Measurements from ENCODE around the gene SH3BP2.
A peak's percentile ranks its signal among the peaks of the same experiment; 100 is the strongest.

The SH3BP2 gene

DNA sequence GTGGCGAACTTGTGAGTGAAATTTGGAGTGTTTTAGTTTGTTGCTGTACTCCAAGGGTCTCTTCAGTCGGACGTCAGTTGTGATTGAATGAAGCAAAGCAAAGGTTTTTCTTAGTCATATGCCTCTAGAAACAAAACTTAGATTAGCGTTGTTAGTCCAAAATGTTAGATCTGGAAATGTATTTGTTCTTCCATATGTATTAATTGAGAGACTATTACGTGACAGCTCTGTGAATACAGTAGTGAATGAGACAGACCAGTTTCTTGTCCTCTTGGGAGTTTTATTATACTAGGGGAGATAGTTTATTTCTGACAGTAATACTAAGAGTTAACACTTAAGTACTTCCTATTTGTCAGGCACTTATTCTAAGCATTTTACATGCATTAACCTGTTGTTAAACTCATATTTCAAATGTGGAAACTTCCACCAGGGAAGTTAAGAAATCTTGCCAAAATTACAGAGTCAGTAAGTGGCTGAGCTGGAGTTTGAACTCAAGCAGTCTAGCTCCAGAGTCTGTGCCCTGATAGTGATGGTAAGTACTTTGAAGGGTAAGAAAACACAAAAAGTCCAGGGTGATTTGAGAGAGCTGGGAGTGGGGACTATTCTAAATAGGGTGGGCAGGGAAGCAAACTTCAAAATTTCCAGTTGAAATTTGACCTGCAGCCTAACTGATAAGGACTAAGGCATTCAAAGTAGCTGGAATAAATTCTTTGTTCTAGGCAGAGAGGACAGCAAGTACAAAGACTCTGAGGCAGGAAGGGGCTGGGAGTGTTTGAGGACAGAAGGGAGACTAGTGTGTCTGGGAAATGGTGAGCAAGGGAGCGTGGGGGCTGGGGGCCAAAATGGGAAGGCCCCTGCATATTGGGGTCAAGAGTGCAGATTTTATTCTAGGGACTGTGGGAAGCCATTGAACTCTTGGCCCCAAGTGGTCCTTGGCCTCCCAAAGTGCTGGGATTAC lies 67.8 kb downstream of the SH3BP2 start:
- no peak for DNase-seq

DNA sequence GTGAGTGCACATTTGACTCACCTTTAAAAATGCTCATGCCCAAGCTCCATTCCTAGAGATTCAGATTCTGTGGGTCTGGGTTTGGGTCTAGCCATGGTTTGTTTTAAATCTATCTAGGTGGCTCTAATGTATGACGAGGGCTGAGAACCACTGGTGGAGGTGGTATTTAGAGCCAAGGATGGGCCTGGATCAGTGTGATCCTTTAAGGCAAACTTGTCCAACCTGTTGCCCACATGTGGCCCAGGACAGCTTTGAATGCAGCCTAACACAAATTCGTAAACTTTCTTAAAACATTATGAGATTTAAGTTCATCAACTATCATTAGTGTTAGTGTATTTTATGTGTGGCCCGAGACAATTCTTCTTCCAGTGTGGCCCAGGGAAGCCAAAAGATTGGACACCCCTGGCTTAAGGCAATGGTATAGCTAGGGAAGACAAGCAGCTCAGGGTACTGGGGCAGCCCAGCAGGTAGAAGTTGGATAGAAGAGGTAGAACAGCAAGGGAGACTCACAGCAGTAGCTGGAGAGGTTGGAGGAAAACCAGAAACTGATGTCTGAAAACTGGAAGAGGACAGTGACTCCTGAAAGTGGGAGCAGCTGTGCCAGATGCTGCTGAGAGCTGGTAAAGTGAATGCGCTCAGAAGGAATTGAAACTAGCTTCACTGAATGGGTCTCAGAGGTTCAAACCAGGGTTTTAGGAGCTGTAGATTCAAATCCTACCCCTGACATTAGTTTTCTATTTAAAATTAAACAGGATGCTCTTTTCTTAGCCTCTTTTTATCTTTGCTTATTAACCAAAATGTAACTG lies 68.9 kb downstream of the SH3BP2 start:
- DNase-seq, result no peak

DNA sequence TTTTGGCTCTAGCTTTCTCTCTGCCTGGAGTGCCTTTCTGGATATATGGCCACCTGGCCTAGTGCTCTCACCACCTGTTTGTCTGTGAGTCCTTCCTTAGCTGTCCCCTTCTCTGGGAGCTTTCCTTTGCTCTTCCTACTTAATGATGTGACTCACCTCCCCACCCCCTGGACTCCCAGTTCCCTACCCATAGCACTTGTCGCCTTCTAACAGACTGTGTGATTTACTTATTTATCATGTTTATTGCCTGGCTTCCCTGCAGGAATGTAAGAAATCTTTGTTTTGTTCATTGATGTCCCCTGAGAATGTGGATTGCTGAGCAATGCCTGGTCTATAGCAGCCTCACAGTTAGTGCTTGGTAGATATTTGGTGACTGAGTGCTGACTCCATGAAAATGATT lies 69.6 kb downstream of the SH3BP2 start:
- DNase-seq, result peak; percentile 78

DNA sequence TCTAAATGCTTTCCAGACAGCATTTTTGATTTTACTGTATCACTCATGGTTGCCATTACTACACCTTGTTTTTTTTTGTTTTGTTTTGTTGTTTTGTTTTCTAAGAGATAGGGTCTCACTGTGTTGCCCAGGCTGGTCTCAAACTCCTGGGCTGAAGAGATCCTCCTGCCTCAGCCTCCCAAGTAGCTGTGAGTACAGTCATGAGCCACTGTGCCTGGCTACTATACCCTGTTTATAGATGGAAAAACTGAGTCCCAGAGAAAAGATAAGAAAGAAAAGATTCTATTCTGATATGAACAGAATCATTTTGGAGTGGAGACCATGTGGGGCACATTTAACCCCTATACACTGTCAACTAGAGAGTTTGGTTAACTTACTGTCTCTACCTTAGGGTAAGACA lies 70.8 kb downstream of the SH3BP2 start:
- no peak for DNase-seq

DNA sequence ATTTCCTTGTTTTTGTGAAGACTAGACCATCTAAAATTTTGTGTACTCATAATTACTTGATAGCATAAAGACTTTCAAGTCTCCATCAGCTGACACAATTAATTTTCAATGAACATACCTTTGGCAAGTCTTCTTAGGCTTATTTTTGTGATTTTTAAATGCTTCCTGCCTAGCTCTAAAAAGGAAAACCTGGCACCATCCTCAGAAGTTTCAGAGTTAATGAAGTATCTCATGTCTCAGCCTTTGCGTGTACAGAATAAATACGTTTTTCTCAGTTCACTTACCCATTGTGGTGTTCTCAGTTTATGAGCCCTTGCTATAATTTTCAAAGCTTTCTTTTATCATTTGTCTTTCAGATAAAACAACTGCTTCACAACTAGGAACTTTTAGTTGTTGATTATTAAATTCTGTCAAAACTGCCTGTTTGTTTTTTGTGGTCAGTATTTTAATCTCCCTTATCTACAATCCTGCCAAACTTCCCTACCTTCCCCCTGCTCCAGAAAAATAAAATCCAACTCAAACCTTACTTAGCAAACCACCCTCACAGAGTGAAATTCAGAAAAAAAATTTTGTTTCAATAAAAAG lies 72.4 kb downstream of the SH3BP2 start:
- DNase-seq, result no peak

DNA sequence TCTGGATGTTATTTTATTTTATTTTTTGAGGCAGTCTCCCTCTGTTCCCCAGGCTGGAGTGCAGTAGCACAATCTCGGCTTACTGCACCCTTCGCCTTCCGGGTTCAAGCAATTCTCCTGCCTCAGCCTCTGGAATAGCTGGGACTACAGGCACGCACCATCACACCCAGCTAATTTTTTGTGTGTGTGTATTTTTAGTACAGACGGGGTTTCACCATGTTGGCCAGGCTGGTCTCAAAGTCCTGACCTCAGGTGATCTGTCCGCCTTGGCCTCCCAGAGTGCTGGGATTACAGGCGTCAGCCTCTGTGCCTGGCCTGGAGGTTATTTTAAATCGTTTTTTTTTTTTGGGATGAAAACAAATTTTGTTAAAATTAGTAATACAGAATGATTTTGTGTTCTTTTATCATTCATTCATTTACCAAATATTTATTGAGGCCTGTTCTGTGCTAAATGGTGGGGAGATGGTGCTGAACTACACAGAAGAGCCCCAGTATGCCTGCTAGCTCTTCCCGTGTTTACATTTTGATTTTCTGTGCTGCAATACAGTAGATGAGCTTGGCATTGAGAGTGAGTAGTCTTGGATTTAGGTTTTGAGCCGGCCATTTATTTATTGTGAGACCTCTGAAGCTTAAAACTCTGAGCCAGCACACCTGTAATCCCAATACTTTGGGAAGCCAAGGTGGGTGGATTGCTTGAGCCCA lies 73.4 kb downstream of the SH3BP2 start:
- no peak for DNase-seq

DNA sequence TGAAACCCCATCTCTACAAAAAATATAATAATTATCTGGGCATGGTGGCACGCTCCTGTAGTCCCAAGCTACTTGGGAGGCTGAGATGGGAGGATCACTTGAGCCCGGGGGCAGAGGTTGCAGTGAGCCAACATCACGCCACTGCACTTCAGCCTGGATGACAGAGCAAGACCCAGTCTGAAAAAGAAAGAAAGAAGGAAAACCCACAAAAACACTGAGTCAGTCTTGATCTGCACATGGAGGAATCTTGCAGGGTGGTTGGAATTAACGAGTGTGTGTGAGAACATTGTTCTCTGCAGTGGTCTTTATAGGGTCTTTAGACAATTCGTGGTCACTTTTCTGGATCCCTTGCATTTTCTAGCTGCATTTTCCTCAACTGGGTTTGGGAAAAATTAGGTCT lies 74.0 kb downstream of the SH3BP2 start:
- DNase-seq, result no peak

DNA sequence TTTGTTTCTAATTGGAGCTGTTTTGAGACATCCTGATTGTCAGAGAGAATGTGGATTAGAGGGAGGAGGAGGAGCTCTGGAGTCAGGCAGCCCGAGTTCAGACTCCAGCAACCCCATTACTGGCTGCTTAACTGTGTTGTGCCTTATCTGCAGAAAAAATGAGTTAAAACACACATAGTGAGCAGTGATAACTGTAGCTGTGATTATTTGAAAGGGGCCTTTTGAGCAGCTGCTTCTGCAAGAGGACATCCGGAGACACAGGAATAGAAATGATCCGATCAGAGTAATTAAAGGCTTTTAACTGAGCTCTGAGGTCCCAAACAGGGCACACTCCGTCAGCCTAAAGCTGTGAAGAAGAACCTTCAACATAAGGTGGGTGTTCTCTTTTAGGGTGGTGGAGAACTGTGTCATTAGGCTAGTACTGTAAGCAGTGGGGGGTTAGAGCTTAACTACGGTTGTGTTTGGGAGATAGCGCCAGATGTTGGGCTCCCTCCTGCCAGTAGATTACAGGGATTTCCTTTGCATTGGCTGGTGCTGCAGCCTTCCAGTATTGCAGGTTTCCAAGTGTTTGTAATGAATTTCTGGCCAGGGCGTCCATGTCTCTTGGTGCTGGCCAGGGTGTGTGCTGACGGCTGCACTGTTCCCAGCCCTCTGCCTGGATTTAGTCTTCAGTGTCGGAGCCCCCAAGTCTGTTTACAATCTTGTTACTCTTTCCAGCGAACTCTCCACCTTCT lies 75.0 kb downstream of the SH3BP2 start:
- DNase-seq, result no peak

DNA sequence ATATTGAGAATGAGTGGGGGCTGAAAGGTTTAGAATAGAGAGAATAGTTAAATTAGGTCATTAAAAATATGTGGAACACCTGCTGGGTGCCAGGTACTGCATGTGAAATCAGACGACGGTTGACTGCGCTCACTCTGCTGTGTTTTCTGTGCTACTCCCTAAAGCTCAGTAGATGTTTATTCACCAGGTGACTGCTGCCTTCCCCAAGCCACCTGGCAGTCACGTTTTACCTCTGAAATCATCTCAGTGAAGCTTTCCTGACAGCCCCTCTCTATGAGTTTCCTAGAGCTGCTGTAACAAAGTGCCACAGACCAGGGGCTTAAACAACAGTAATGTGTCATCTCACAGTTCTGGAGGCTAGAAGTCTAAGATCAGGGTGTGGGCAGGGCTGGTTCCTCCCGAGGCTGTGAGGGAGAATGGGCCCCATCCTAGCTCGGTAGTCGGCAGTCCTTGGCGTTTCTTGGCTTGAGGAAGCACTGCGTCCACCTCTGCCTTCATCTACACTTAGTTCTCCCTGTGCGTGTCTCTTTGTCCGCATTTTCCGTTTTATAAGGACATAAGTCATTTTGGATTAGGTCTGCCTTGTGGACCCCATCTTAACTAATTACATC lies 76.1 kb downstream of the SH3BP2 start:
- no peak for DNase-seq

DNA sequence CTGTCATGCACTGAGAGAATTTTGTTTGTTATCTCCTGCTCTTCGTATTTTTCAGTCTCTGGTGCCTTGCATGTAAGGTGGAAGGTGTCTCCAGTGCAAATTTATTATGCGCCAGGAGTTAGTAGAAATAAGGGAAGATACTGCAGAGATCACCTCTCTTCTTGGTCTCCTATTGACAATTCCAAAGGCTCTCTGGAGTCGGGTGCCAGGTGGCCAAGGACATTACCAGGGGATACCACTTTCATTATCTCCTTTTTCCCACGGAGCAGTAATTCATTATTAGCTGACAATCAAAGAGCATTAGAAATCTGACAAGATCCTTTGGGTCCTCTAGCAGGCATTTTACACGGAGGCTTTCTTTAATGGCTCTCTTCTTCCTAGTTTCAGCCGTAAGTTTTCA lies 76.8 kb downstream of the SH3BP2 start:
- no peak for DNase-seq

DNA sequence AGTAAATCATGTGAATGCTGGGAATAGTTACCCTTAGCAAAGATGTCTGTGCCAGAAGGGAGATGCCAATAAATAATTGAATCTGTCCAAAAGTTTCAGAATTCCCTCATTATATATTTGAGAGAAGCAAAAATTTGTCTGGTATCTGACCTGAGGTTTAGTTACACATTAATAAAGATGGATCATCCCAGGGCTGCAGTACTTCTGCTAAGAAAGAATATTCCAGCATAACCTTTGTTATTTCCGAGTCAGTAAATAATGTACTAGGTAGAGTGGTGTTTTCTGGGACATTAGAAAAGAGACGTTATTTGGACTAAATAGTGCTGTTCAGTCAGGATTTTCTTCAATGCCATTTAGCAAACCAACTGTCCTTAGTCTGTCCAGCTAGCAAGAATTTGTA lies 77.2 kb downstream of the SH3BP2 start:
- no peak for DNase-seq

DNA sequence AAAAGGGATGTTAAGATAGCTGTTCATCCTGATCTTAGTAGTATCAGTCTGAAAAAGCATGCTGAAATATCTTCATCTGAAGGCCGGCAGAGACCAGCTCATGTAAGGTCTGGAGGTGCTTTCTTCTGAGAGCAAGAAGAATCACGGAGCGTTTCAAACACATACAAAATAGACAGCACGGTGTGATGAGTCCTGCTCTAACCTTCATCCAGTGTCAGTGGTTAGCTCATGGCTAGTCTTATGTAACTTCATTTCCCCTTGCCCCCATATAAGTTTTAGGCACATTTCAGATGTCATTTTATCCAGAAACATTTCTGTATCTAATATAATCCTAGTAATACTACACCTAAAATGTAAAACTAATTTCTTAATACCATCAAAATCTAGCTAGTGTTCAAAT lies 78.6 kb downstream of the SH3BP2 start:
- no peak for DNase-seq

DNA sequence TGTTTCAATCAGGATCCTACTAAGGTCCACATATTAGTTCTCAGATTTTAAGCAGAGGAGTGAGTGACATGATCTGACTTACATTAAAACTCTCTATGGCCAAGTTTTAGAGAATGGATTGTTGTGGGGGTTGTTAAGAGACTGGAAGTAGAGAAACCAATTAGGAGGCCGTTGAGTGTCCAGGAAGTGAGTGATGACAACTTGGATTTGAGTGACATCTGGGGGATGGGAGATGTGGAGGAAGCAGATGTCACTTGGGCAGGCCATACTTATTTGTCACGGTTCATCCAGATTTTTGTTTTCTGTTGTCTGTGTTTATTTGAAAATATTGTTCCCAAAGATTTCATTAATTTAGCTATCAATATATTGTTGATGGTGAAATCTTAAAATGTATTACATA lies 79.0 kb downstream of the SH3BP2 start:
- no peak for DNase-seq

DNA sequence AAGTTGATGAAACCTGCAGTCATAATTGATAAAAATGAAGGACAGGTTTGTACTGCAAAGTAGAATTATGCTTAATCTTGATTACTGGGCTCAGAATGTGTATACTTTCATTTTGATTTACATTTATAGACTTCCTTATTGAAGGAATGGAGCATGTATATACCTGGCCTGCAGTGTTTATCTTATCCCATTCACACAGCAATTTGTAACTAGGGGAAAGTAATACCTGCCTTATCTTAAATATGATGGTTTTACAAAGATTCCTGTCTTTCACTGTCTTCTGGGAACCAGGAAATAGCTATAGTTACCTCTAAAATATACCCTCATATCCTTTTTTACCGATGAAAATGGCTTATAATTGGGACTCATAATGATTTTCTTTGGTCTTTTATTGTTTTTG lies 80.4 kb downstream of the SH3BP2 start:
- no peak for DNase-seq

DNA sequence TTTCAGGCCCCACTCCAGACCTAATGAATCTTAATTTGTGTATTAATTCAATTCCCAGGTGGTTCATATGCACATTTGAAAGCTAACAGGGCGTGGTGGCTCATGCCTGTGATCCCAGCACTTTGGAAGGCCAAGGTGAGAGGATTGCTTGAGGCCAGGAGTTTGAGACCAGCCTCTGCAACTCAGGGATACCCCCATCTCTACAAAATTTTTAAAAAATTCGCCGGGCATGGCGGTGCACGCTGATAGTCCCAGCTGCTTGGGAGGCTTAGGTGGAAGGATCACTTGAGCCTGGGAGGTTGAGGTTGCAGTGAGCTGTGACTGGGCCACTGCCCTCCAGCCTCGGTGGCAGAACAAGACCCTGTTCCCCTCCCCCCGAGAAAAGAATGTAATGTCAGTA lies 82.0 kb downstream of the SH3BP2 start:
- DNase-seq, result no peak

DNA sequence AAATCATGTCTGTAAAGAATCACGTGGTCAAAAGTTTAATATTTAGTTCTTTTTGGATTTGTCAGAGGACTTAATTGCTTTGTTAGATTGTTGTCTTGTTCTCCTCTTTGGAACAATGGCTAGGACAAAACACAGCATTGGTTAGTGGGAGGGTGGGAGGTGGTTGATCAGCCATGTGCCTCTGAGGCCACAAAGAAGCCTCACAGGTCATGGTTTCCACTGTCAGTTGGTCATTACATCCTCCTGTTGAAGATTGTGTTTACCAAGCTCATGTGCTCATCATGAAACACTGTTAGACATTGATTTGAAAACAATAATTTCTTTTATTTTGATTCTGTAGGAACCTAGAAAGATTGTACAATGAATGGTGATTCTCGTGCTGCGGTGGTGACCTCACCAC lies 82.7 kb downstream of the SH3BP2 start:
- no peak for DNase-seq

DNA sequence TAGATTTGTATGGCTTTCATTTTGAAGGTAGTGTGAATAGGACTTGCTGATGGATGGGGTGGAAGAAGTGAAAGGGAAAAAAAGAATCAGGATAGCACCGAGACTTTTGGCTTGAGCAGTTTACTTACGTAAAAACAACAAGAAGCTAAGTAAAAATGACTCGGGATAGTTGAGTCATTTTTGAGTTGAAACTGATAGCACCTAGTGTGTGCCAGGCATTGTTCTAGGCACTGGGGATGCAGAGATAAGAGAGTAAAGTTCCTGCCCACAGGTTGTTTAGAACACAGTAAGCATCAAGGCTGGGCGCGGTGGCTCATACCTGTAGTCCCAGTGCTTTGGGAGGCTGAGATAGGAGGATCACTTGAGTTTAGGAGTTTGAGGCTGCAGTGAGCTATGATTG lies 85.5 kb downstream of the SH3BP2 start:
- no peak for DNase-seq

DNA sequence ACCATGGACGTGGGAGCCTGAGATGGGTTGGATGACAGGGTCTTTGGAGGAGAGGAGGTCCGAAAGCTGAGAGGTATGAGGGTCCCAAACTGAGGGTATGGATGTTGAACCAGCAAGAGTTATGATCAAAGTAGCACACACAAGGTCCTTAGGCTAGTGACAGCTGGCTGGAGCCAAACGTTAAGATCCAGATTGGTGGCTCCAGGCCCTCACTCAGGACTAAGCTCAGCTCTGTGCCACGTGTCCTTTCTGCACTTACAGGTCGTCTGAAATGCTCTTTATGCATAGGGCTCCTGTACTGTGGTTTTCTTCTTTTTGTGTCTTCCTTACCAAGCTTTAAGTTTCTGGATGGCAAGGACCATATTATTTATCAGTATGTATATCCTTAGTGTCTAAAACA lies 86.1 kb downstream of the SH3BP2 start:
- no peak for DNase-seq

DNA sequence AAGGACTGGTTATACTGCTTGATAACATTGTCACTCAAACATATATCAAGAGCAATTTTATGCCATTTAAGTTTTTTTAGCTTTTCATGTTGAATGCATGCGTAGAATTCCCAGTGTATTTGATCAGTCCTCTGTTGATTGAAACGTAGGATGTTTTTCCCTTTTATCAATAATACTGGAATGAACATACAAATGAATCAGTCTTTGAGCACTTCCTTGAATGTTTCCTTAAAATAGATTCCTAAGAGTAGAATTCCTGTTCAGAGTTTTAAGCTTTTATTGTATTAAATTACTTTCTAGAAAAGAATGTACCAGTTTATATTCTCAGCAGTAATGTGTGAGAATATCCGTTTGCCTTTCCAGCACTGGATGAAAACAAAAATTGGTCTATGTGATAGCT lies 88.5 kb downstream of the SH3BP2 start:
- DNase-seq, result no peak

DNA sequence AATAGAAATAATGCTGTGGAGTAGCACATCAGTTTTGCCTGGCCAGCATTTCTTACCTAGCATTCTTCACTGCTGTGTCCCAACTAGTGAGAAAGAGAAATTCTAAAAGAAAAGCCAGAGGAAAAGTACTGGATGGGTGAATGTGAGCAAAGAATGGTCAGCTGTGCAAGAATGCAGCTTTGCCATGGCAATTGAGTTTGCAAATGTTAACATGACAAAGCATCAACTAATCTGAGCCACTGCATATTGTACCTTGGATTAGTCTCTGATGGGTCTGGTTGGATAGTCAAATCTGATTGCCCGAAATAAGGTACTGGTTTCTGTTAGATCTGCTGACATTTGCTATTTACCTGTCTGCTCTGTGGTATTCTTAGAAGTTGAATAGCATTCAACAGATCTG lies 89.5 kb downstream of the SH3BP2 start:
- DNase-seq, result no peak

DNA sequence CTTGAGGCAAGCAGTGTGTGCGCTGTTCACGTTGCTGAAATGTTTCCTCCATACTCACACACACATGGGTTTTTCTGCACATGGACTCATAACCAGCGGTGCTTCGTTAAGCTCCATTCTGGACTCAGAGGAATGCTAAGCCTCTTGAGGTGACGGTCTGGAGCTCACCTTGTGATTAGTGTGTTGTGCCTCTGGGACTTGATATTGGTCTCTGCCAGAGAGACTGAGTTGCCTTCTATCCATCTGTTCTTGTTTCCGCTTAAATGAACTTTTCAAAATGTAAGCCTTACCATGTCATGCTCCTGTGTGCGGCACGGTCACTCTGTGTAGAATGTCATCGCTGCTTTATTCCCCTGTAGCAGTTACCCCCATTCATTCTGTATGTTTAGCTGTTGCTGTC lies 93.3 kb downstream of the SH3BP2 start:
- no peak for DNase-seq

DNA sequence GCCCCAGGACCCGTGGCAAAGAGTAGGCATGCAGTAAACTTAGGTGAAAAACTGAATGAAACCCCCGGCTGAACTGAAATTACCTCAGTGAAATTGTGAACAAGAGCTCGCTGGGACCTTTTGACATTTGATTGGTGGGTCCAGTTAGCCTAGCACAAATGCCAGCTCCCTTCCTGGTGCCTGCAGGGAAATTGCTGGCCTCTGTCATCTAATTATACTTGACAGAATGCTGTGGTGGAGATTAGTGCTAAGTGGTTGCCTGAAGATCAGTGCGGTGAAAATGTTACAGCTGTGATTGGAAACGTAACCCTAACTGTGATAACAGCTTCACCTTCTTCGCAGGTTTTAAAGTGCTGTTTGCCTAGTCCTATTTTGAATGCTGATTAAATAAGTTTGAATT lies 93.7 kb downstream of the SH3BP2 start:
- no peak for DNase-seq
